SH-SY5Y (cell line): ENCODE measurements around the gene ARHGAP21.

ENCODE experiments used
- GATA2 ChIP-seq: IDR thresholded peaks from 2 replicates; pipeline ENCODE4 v1.6.1; 2011; ENCODE audit warnings: mild to moderate bottlenecking, low read depth, low read length
- GATA3 ChIP-seq: IDR thresholded peaks from 2 replicates; pipeline ENCODE4 v1.6.1; 2011; ENCODE audit warnings: low read depth, mild to moderate bottlenecking, low read length, moderate library complexity

Gene ARHGAP21

GRCh38 chr10:24726626-24727025 lies 2.9 kb upstream of the ARHGAP21 start:
- TF ChIP-seq GATA2 (no peak), GATA3 (no peak)

GRCh38 chr10:24724381-24725228 lies 918 bp upstream of the ARHGAP21 start:
- TF ChIP-seq GATA2 (no peak), GATA3 (no peak)

- TF ChIP-seq GATA2 (no peak), GATA3 (no peak)
Observed at GRCh38 chr10:24723386-24723787, 300 bp downstream of the ARHGAP21 start.

DNA sequence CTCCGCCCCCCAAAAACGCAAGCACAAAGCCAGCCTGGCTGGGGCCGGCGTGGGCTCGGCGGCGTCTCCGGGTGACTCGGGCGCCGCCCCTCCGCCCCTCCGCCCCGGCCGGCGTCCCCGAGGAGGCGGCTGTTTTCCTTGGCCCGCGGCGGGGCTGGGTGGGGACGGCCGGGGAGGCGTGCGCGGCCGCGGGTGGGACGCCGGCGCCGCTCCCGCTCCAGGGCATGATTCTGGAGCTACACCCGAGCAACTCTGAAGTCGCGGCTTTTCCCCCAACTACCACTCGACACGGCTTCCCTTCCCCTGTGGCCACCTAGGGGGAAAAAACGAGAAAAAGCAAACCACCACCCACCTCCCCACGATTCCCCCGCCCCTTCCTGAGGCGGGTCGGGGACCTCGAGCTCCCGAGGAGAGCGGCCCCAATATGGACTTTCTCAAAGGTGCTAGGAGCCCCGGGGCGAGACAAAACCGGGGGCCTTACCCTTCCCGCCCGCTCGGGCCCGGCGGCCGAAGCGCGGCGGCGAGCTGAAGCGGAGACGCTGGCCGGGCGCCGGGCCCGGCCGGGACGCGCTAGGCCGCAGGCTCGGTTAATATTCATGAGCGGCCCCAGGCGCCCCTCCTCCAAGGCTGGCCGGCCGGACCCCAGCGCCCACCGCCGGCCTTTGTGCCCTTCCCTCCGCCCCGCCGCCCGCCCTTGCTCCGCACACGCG lies 856 bp downstream of the ARHGAP21 start:
- TF ChIP-seq GATA3 (no peak), GATA2 (no peak)

DNA sequence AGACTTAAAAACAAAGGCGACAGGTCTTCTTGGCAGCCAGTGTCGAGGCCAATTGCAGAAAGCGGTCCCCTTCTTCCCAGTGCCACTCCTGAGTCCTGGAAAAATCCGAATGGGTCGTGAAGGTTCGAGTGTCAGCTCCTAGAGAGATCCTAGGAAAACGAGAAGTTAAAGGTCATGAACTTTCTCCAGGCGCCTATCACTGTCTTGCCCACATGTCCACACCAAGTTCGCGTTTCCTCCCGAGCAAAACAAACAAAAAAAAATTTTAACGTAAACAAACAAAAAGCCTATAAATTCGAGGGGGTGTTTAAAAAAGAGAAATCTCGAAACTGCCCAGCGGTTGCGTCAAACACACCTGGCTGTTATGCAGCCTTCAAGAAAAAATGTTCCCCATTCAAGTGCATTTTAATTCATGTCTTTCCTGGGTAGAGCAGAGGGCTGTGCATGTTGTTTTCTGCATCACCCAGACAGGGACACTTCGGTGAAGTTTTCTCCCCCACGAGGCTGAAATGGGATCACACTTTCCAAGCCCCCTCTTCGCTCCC lies 1.5 kb downstream of the ARHGAP21 start:
- no peak for TF ChIP-seq GATA2
- TF ChIP-seq GATA3: no peak

DNA sequence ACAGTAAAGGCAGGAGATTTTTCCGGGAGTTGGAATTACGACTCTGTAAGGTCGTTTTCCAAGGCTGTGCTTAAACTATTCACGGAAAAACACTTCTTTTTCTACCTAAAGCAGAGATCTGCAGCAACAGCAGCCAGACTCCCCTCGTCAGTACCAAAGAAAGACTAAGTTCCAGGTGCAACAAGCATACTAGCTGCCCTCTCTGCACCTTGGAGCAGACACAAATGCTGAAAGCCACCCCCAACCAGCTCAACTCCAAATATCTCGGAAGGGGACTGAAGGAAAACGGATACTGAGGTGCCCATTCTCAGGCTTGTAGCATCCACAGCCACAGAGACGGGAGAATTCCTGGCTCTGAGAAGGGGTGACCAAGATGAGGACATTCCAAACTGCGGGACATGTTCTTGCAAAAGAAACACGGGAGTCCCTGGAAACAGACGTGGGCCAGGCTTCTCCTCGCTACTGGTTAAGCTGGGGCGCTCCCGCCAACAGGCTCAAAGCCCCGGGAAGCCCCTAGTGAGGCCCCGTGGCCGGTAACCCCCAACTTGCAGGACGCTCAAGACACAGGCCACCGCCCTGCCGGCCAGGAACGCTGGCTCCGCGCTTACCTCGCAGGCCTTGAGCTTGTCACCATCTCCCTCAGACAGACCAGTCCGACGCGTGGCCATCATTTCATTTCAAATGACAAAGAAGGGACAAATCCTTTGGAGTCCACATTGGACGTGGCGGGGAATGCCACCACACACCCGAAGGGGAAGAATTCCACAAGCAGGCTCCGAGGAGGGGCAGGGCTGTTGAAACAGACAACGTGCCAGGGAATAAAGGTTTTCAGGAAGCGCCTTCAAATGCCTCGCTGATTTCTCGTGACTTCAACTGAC lies 2.2 kb downstream of the ARHGAP21 start:
- TF ChIP-seq GATA3: no peak
- no peak for TF ChIP-seq GATA2

DNA sequence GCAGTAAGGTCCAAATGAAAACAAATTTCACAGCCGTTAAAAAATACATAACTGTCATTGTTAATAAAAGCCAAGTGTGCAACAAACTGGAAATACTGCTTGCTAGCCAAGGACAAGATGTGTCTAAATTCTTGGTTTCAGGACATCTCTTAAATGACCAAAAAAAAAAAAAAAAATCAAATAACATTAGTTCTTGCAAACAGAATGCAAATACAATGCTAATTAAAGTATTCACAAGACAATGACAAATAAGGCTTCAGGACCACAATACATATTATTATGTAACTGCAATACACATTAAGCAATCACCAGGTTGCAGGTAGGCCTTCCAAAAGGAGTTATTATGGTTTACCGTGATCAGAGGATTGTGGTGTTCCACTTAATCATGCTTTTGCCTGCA lies 3.6 kb downstream of the ARHGAP21 start:
- no peak for TF ChIP-seq GATA3
- no peak for TF ChIP-seq GATA2

- no peak for TF ChIP-seq GATA3
Observed at GRCh38 chr10:24718031-24718855, 5.4 kb downstream of the ARHGAP21 start.

GRCh38 chr10:24716295-24716694 lies 7.4 kb downstream of the ARHGAP21 start:
- no peak for TF ChIP-seq GATA3
- TF ChIP-seq GATA2: no peak

DNA sequence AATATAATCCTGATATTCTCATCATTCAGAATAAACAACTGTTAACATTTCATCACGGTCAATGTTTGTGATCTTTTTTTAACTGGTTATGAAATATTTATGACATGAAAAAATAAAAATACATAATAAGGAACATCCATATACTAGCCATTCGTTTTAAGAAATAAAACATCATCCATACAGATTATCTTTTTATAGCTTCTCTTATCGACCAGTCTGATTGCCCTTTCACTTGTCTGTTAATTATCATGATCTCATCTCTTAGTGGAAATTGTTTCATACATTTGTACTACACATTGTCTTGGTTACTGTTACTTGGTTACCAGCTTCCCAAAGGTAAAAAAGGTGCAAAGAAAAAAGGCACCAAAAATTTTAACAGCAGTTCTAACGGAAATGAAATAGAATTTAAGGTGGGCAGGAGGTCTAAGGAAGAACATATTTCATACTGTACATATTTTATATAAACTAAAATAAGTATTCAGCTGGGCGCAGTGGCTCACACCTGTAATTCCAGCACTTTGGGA lies 8.4 kb downstream of the ARHGAP21 start:
- TF ChIP-seq GATA2 (no peak), GATA3 (no peak)

- TF ChIP-seq GATA2 (no peak), GATA3 (no peak)
Observed at GRCh38 chr10:24713086-24713485, 10.6 kb downstream of the ARHGAP21 start.

DNA sequence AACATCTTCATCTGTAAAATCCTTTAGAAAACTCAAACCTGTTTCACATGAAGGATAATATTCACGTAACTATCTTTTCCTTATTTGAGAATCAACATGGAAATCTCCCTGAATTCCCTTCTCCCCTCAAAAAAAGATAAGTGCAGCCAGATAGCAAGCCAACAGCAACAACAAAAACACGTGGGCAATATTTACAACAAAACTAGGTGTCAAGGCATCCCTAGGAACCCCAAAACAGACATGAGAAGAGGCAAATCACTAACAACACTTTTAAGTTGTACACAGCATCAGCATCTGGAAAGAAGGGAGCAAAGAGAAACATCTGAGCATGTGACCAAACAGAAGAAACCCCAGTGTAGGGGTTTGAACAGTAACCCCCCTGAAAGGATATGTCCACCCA lies 12.2 kb downstream of the ARHGAP21 start:
- no peak for TF ChIP-seq GATA3
- TF ChIP-seq GATA2: no peak

DNA sequence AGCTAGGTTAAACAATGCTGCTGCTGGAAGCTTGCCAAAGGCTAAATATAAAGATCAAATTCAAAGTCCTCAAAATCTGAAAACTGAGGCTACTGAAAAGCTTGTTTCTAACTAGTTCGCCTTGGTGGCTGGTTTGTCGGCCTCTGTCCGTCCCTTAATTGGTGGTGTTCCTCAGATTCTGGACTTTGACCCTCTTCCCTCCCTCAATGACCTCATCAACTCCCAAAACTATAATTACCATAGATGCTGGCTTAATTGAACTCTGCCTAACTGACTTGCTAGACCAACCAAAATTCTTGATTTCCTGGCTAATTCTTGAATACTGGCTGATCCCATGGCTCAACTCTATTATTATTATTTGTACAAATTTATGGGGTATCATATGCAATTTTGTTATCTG lies 15.6 kb downstream of the ARHGAP21 start:
- no peak for TF ChIP-seq GATA3
- TF ChIP-seq GATA2: no peak

DNA sequence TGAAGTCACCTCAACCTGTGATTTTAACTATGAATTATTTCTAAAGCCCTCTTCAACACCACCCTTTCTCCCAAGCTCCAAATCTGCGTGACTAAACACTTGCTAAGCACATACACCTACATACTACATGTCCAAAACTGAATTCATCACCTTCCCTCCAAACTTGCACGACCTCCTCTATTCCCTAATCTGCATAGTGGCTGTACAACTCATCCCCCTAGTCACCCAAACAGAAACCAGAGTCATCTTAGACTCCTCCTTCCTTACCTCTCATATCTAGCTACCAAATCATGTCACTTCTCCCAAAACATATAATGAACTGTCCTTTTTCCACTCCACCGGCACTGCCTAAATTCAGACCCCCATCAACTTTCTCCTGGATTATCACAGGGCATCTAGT lies 16.2 kb downstream of the ARHGAP21 start:
- TF ChIP-seq GATA2 (no peak), GATA3 (no peak)
